A673 (cell line): Measurements from ENCODE around the gene CIC. TPM values are rescaled to one million over a fixed set of nuclear protein-coding genes. Genes with fewer than 3 reads are reported as not detected.
A peak's percentile ranks its signal among the peaks of the same experiment; 100 is the strongest.

Experiments
- BruUV-seq: library from RNA; stranded (reverse); fragments of 400-500 nt; replicated peaks from 2 replicates; lab custom pipeline; 2021; lab: Mats Ljungman, UMichigan
- CTCF ChIA-PET: fragments of 300-600 bp; sonication (Branson Sonifier 250); formaldehyde crosslinking; loops from one replicate; lab custom pipeline; 2022; ENCODE audit warnings: antibody characterized with exemption; lab: Charles Lee
- POLR2A ChIA-PET: fragments of 300-600 bp; sonication (Branson Sonifier 250); formaldehyde crosslinking; loops from one replicate; lab custom pipeline; 2022; ENCODE audit warnings: antibody characterized with exemption; ENCODE audit not compliant: low non-redundant PET; lab: Charles Lee
- DNase-seq: peaks from one replicate; pipeline ENCODE4 v3.0.0-alpha.2; 2015; ENCODE audit warnings: low spot score
- H3K27ac ChIP-seq: fragments of 200-600 bp; sonication (generic); 2 replicates; pipeline ENCODE4 v1.5.1; 2016; ENCODE audit warnings: mixed run types, low read depth, mild to moderate bottlenecking, mixed read lengths, antibody characterized with exemption, low read length; ENCODE audit not compliant: poor library complexity, severe bottlenecking
- H3K27me3 ChIP-seq: fragments of 200-600 bp; sonication (generic); replicated peaks from 2 replicates; pipeline ENCODE4 v1.6.1; 2017; ENCODE audit warnings: mixed run types, low read depth, mild to moderate bottlenecking, mixed read lengths, antibody characterized with exemption, low read length; ENCODE audit not compliant: insufficient read depth, poor library complexity
- H3K36me3 ChIP-seq: fragments of 200-600 bp; sonication (generic); 2 replicates; pipeline ENCODE4 v1.6.1; 2016; ENCODE audit warnings: mixed run types, mild to moderate bottlenecking, mixed read lengths, antibody characterized with exemption, low read length; ENCODE audit not compliant: insufficient read depth, poor library complexity, severe bottlenecking
- H3K4me1 ChIP-seq: fragments of 200-600 bp; sonication (generic); 2 replicates; pipeline ENCODE4 v1.6.1; 2017; ENCODE audit warnings: mixed run types, mild to moderate bottlenecking, mixed read lengths, antibody characterized with exemption, low read length; ENCODE audit not compliant: insufficient read depth, poor library complexity, severe bottlenecking
- H3K4me3 ChIP-seq: fragments of 200-600 bp; sonication (generic); 2 replicates; pipeline ENCODE4 v1.5.1; 2016; ENCODE audit warnings: low read depth, mixed run types, mild to moderate bottlenecking, mixed read lengths, low read length; ENCODE audit not compliant: poor library complexity, severe bottlenecking
- H3K9me3 ChIP-seq: fragments of 200-600 bp; sonication (generic); 2 replicates; pipeline ENCODE4 v1.6.1; 2016; ENCODE audit warnings: mixed run types, low read depth, mild to moderate bottlenecking, mixed read lengths, antibody characterized with exemption, low read length; ENCODE audit not compliant: poor library complexity, severe bottlenecking
- CTCF ChIP-seq: fragments of 300-800, 200-600 bp; sonication (generic); conservative IDR thresholded peaks from 2 replicates; pipeline ENCODE4 v1.5.1; 2017; ENCODE audit warnings: low read depth, mild to moderate bottlenecking, antibody characterized with exemption, low read length, moderate library complexity, mixed read lengths
- EZH2 ChIP-seq: fragments of 200-600 bp; sonication (generic); IDR thresholded peaks from 2 replicates; pipeline ENCODE4 v1.6.1; 2017; ENCODE audit warnings: borderline replicate concordance, low read depth, mild to moderate bottlenecking, mixed read lengths, antibody characterized with exemption, low read length; ENCODE audit not compliant: poor library complexity, severe bottlenecking
- intact Hi-C: fragments of 100-400 bp; cut with micrococcal nuclease; formaldehyde crosslinking; loops from one replicate; pipeline ENCODE4 v1.10.0; 2022; ENCODE audit not compliant: unreplicated experiment
- total RNA-seq: library from RNA; stranded (reverse); gene quantifications from 2 replicates; pipeline ENCODE4 v1.2.3, GENCODE V29; 2021

Gene CIC
- total RNA-seq, 1 experiment from 2014 or later: 80.3 TPM

GRCh38 chr19:42226886-42227285, 42.2 kb upstream of the CIC start:
- CTCF ChIA-PET: no interaction called here
- Histone ChIP-seq H3K4me1 (peaks cover 4% of the 10 kb centered on the region), H3K27ac (no peak overlapping the region), H3K27me3 (no peaks in the 10 kb centered on the region), H3K4me3 (no peak overlapping the region), H3K36me3 (peaks cover 69% of the 10 kb centered on the region), H3K9me3 (no peaks in the 10 kb centered on the region)
- no TSS peak for BruUV-seq
- TF ChIP-seq CTCF (no peak), EZH2 (no peak)
- intact Hi-C loops: no loop called here
- no peak for DNase-seq
- POLR2A ChIA-PET: no interaction called here

GRCh38 chr19:42228641-42229040, 40.4 kb upstream of the CIC start:
- CTCF ChIA-PET: no interaction called here
- POLR2A ChIA-PET: interaction anchor here (0.6 kb wide), 2 partner anchors 29 to 159 kb away, joined by 4 to 7 read pairs; partner anchors contain the start of gene GRIK5
- H3K4me3 ChIP-seq: no peak overlapping the region

GRCh38 chr19:42229301-42229854, 39.7 kb upstream of the CIC start:
- no peak for TF ChIP-seq EZH2
- 0 out of 2 replicates have a peak, but pooled peaks have one; percentile 21 for TF ChIP-seq CTCF
- intact Hi-C loops: no loop called here
- peaks cover 88% of the 10 kb centered on the region for H3K36me3 ChIP-seq
- peak overlapping the region; percentile 50 for H3K27ac ChIP-seq
- H3K9me3 ChIP-seq: no peaks in the 10 kb centered on the region
- ChIA-PET POLR2A (interaction anchor here (0.6 kb wide), 1 partner anchor 29 kb away, joined by 7 read pairs; no protein-coding TSS in a partner anchor), CTCF (no interaction called here)
- no peaks in the 10 kb centered on the region for H3K27me3 ChIP-seq
- no peak for DNase-seq
- H3K4me3 ChIP-seq: no peak overlapping the region
- BruUV-seq: no TSS peak
- H3K4me1 ChIP-seq: peaks cover 4% of the 10 kb centered on the region

More at GRCh38 chr19:42228641-42229040, 40.4 kb upstream of the CIC start:
- no peaks in the 10 kb centered on the region for H3K9me3 ChIP-seq
- TF ChIP-seq EZH2 (no peak), CTCF (no peak)
- H3K36me3 ChIP-seq: peaks cover 86% of the 10 kb centered on the region
- DNase-seq: no peak
- H3K4me1 ChIP-seq: peaks cover 4% of the 10 kb centered on the region
- no peak overlapping the region for H3K27ac ChIP-seq
- intact Hi-C loops: no loop called here
- BruUV-seq: no TSS peak
- H3K27me3 ChIP-seq: no peaks in the 10 kb centered on the region
